OCI-LY7 (cell line): Measurements from ENCODE around the gene SLC7A7.

Experiments used
- EZH2phosphoT487 ChIP-seq: fragments of 200-600 bp; sonication (generic); IDR thresholded peaks from 2 replicates; pipeline ENCODE4 v1.6.1; 2018; ENCODE audit warnings: low read depth, borderline replicate concordance, mild to moderate bottlenecking, mixed run types, antibody characterized with exemption, low read length, moderate library complexity, mixed read lengths
- TF ChIP-seq, protein P1 (sequence below): fragments of 200-600 bp; sonication (generic); conservative IDR thresholded peaks from 2 replicates; pipeline ENCODE4 v1.5.1; 2014; ENCODE audit warnings: mild to moderate bottlenecking, antibody characterized with exemption, low read length, moderate library complexity, mixed read lengths

DNA sequence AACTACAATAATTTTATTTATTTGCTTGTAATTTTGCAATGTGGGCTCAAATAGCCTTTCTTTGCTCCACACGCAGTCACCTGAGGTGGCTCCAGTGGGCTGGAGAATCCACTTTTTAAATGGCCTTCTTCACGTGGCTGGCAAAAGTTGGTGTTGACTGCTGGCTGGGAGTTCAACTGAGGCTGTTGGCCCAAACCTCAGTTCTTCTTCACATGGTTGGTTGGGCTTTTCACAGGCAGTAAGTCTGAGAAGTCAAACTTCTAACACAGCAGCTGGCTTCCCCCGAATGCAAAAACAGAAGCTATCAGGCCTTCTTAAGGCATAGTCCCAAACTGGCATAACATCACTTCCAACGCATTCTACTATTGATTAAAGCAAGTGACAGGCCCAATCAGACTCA is 50.9 kb downstream of the SLC7A7 start:
- TF ChIP-seq, protein P1, sequence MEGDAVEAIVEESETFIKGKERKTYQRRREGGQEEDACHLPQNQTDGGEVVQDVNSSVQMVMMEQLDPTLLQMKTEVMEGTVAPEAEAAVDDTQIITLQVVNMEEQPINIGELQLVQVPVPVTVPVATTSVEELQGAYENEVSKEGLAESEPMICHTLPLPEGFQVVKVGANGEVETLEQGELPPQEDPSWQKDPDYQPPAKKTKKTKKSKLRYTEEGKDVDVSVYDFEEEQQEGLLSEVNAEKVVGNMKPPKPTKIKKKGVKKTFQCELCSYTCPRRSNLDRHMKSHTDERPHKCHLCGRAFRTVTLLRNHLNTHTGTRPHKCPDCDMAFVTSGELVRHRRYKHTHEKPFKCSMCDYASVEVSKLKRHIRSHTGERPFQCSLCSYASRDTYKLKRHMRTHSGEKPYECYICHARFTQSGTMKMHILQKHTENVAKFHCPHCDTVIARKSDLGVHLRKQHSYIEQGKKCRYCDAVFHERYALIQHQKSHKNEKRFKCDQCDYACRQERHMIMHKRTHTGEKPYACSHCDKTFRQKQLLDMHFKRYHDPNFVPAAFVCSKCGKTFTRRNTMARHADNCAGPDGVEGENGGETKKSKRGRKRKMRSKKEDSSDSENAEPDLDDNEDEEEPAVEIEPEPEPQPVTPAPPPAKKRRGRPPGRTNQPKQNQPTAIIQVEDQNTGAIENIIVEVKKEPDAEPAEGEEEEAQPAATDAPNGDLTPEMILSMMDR: no peak
- no peak for TF ChIP-seq EZH2phosphoT487
